Prostate gland (tissue), 2 donors: Measurements from ENCODE around the gene TNFRSF4. TPM values are rescaled to one million over a fixed set of nuclear protein-coding genes. Genes with fewer than 3 reads are reported as not detected.
"Not testable (repeated sequence)": the region's sequence is repeated elsewhere in the genome, so short reads cannot be mapped to it uniquely, and the experiment has no call there.

Experiments
- DNase-seq: peaks from one replicate; pipeline ENCODE4 v3.0.0-alpha.2; 2019; ENCODE audit warnings: low spot score
- H3K27ac ChIP-seq, 2 donors: fragments of 200-600 bp; sonication (generic); 2 replicates each; pipeline ENCODE4 v1.5.1; 2017 to 2019
- H3K27me3 ChIP-seq: fragments of 200-600 bp; sonication (generic); replicated peaks from 2 replicates; pipeline ENCODE4 v1.5.1; 2019; ENCODE audit not compliant: insufficient read depth
- H3K36me3 ChIP-seq, 2 donors: fragments of 200-600 bp; sonication (generic); 1 replicate in 1 of 2; 2 replicates in 1 of 2; pipeline versions ENCODE4 v1.5.1 to v1.8.1; 2017 to 2019
- H3K4me1 ChIP-seq: fragments of 200-600 bp; sonication (generic); replicated peaks from 2 replicates; pipeline ENCODE4 v1.5.1; 2019
- H3K4me3 ChIP-seq, 2 donors: fragments of 200-600 bp; sonication (generic); 2 replicates each; pipeline ENCODE4 v1.5.1; 2017 to 2019
- H3K9me3 ChIP-seq: fragments of 200-600 bp; sonication (generic); 2 replicates; pipeline ENCODE4 v1.5.1; 2017
- CTCF ChIP-seq, 4 experiments: fragments of 200-600 bp in 2 of 4; fragments of 450-650 bp in 2 of 4; sonication (generic) in 2 of 4; IDR thresholded peaks; 1 replicate in 3 of 4; 2 replicates in 1 of 4; pipeline ENCODE4 v1.5.1; 2016 to 2019; ENCODE audit warnings: antibody characterized with exemption in 4 of 4, mild to moderate bottlenecking in 2 of 4, moderate library complexity in 2 of 4
- POLR2A ChIP-seq: fragments of 450-650 bp; IDR thresholded peaks from one replicate; pipeline ENCODE4 v1.6.1; 2016; ENCODE audit warnings: antibody characterized with exemption, mild to moderate bottlenecking
- POLR2AphosphoS5 ChIP-seq: sonication (generic); formaldehyde crosslinking; IDR thresholded peaks from one replicate; pipeline ENCODE4 v1.6.1; 2017; ENCODE audit warnings: antibody characterized with exemption
- WGBS: methylation state at CpG from one replicate; pipeline ENCODE4 v1.1.5; 2018; 5-methylcytosine and 5-hydroxymethylcytosine counted together
- intact Hi-C: fragments of 100-400 bp; cut with DNase I; formaldehyde crosslinking; loops from one replicate; pipeline ENCODE4 v1.14.2; 2022
- total RNA-seq, 2 donors: library from RNA; depleted of rRNA; stranded (reverse); fragments of >200 nt; gene quantifications; one replicate each; pipeline ENCODE4 v1.1.0, GENCODE V29; 2016

Gene TNFRSF4
- total RNA-seq, 2 donors from 2014 or later: 0.50 to 3.0 TPM

- DNase-seq: no peak
- no peaks in the 10 kb centered on the region for H3K9me3 ChIP-seq
- no peak overlapping the region for H3K27ac ChIP-seq
- WGBS: 86% methylated on average over 21 of the region's 21 CpGs
- no peaks in the 10 kb centered on the region for H3K27me3 ChIP-seq
- H3K4me1 ChIP-seq: no peaks in the 10 kb centered on the region
- intact Hi-C loops: no loop called here
- TF ChIP-seq POLR2AphosphoS5 (no peak), POLR2A (no peak), CTCF (IDR thresholded peaks at IDR 0.05) (no peak)
- no peak overlapping the region for H3K4me3 ChIP-seq
- H3K36me3 ChIP-seq: no peaks in the 10 kb centered on the region
Measured at GRCh38 chr1:1177452-1178206, 36.3 kb downstream of the TNFRSF4 start.

GRCh38 chr1:1176931-1177330, 37.0 kb downstream of the TNFRSF4 start:
- 87% methylated on average over 7 of the region's 7 CpGs for WGBS
- no peaks in the 10 kb centered on the region for H3K9me3 ChIP-seq
- H3K27me3 ChIP-seq: no peaks in the 10 kb centered on the region
- H3K4me1 ChIP-seq: no peaks in the 10 kb centered on the region
- no peaks in the 10 kb centered on the region for H3K36me3 ChIP-seq
- TF ChIP-seq CTCF (IDR thresholded peaks at IDR 0.05): no peak
- no peak for TF ChIP-seq POLR2A
- no peak for TF ChIP-seq POLR2AphosphoS5
- DNase-seq: no peak
- no peak overlapping the region for H3K4me3 ChIP-seq
- no peak overlapping the region for H3K27ac ChIP-seq
- intact Hi-C loops: no loop called here

- DNase-seq, intact Hi-C loops, H3K36me3 ChIP-seq, H3K9me3 ChIP-seq, H3K4me1 ChIP-seq, H3K27me3 ChIP-seq, H3K4me3 ChIP-seq, H3K27ac ChIP-seq: not testable (repeated sequence)
- 53% methylated on average over 22 of the region's 22 CpGs for WGBS
Measured at GRCh38 chr1:1176063-1176761, 37.7 kb downstream of the TNFRSF4 start.

- no peaks in the 10 kb centered on the region for H3K27me3 ChIP-seq
- TF ChIP-seq POLR2A (no peak), CTCF (IDR thresholded peaks at IDR 0.05) (no peak), POLR2AphosphoS5 (no peak)
- no peaks in the 10 kb centered on the region for H3K4me1 ChIP-seq
- intact Hi-C loops: no loop called here
- WGBS: 89% methylated on average over 29 of the region's 29 CpGs
- DNase-seq: no peak
- H3K4me3 ChIP-seq: no peak overlapping the region
- H3K36me3 ChIP-seq: no peaks in the 10 kb centered on the region
- H3K9me3 ChIP-seq: no peaks in the 10 kb centered on the region
- H3K27ac ChIP-seq: no peak overlapping the region
Measured at GRCh38 chr1:1175221-1176062, 38.5 kb downstream of the TNFRSF4 start.

- no peak within 1 kb of the TSS for H3K27ac ChIP-seq
- H3K4me1 ChIP-seq: no peaks in the 10 kb centered on the region
- no peak within 1 kb of the TSS for H3K4me3 ChIP-seq
- no peaks in the 10 kb centered on the region for H3K36me3 ChIP-seq
- intact Hi-C loops: no loop called here
- TF ChIP-seq CTCF (IDR thresholded peaks at IDR 0.05) (no peak), POLR2A (no peak), POLR2AphosphoS5 (no peak)
- H3K27me3 ChIP-seq: no peaks in the 10 kb centered on the region
- 36% methylated on average over 35 of the region's 35 CpGs for WGBS
- no peaks in the 10 kb centered on the region for H3K9me3 ChIP-seq
- no peak for DNase-seq
Measured at GRCh38 chr1:1173793-1174415, 40.0 kb downstream of the TNFRSF4 start, which contains the start of gene TTLL10. TTLL10 (plus strand) TSS chr1:1173880; CDS start chr1:1179216, 5,336 bp downstream.
